ENCODE results near the gene GABBR2. TPM values are rescaled to one million over a fixed set of nuclear protein-coding genes. Genes with fewer than 3 reads are reported as not detected.

Gene GABBR2
- total RNA-seq, 1 donor from 2014 or later: not detected

DNA sequence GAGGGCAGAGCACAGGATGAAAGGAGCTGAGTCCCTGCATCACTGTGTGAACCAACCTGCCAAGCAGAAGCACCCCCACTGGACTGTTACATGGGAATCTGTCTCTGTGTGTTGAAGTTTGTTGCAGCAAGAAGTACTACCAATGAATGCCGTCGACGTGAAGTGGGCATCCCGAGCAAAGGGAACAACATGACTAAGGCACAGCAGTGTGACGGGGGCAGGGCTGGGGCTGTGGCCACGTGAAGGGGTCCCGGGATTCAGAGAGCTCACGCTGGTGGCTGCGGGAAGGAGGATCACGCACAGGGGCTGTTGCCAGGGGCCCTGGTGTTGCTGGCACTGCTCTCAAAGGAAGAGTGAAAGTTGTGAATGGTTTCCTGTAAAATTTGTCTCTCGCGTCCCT is 27.5 kb upstream of the GABBR2 start:
- Mint-ChIP-seq H3K27me3 (ENCODE audit: low read depth) (no peaks in the 10 kb centered on the region), H3K27ac (no peak overlapping the region)

DNA sequence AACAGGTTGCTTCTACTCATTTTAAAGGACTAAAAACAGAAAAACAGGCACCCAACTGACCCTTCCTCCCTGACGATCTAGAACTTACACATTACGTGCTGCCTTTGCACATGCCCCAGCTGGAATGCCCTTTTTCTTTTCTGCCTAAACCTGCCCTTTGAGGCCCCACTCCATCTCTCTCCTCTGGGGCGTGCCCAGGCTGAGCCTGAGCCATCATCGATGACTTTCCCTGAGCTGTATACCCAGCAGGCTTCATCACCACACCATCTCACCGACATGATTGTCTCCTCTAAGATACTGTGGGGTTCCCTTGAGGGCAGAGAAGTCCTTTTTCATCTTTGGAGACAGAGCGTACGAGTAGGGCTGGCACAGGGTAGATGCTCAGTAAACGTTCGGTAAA is 24.1 kb upstream of the GABBR2 start:
- H3K4me3 Mint-ChIP-seq (ENCODE audit: low read depth): no peak overlapping the region
- DNase-seq (ENCODE audit: low spot score): no peak
- no peaks in the 10 kb centered on the region for H3K36me3 Mint-ChIP-seq (ENCODE audit: low read depth)
- no peaks in the 10 kb centered on the region for H3K9me3 Mint-ChIP-seq
- H3K27me3 Mint-ChIP-seq (ENCODE audit: low read depth): no peaks in the 10 kb centered on the region
- intact Hi-C loops (cut with micrococcal nuclease): no loop called here
- H3K27ac Mint-ChIP-seq: no peak overlapping the region
- H3K4me1 Mint-ChIP-seq (ENCODE audit: low read depth): no peaks in the 10 kb centered on the region

More for the DNA sequence above, 27.5 kb upstream of the GABBR2 start:
- DNase-seq (ENCODE audit: low spot score): no peak
- Mint-ChIP-seq H3K9me3 (peaks cover 7% of the 10 kb centered on the region), H3K4me3 (ENCODE audit: low read depth) (no peak overlapping the region), H3K4me1 (ENCODE audit: low read depth) (no peaks in the 10 kb centered on the region), H3K36me3 (ENCODE audit: low read depth) (no peaks in the 10 kb centered on the region)
- intact Hi-C loops (cut with micrococcal nuclease): no loop called here

DNA sequence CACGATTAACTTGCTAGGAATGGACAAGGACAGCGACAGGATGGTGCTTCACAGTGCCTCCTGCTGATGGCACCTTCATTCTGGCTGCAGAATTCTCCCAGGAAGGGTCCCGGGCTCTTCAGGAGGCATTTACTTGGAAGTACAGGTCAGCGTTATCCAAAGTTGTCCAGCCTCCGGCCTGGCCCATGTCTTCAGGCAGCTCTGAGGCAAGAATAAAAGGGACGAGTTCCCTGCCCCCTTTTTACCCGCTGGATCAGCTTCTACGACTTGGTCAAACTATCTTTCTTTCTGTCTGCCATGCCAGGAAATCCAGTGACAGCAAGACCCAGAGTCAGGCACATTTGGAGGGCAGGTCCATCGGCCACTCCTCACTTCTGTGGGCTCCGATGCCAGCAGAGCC is 23.4 kb upstream of the GABBR2 start:
- Mint-ChIP-seq H3K4me1 (ENCODE audit: low read depth) (no peaks in the 10 kb centered on the region), H3K27me3 (ENCODE audit: low read depth) (no peaks in the 10 kb centered on the region), H3K36me3 (ENCODE audit: low read depth) (no peaks in the 10 kb centered on the region), H3K4me3 (ENCODE audit: low read depth) (no peak overlapping the region), H3K27ac (no peak overlapping the region), H3K9me3 (no peaks in the 10 kb centered on the region)
- intact Hi-C loops (cut with micrococcal nuclease): no loop called here
- no peak for DNase-seq (ENCODE audit: low spot score)

DNA sequence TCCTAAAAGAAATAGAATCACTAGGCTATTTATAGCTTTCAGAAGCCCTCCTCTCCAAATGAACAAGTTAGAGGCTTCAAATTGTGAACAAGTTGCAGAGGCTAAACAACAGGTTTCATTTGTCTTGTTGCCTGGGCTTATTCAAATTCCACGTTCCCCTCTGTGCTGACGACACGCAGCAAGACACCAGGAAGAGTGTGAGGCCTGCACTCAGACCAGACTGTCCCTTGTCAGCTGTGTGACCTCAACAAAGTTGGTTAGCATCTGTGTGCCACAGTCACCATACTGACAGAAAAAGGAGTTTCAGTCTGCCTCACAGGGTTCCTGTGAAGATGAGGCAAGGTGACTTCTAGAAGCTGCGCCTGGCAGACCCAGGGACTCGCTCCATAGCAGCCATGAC is 22.1 kb upstream of the GABBR2 start:
- Mint-ChIP-seq H3K4me3 (ENCODE audit: low read depth) (no peak overlapping the region), H3K9me3 (no peaks in the 10 kb centered on the region), H3K36me3 (ENCODE audit: low read depth) (no peaks in the 10 kb centered on the region), H3K27me3 (ENCODE audit: low read depth) (no peaks in the 10 kb centered on the region), H3K4me1 (ENCODE audit: low read depth) (no peaks in the 10 kb centered on the region), H3K27ac (no peak overlapping the region)
- DNase-seq (ENCODE audit: low spot score): no peak
- intact Hi-C loops (cut with micrococcal nuclease): no loop called here

DNA sequence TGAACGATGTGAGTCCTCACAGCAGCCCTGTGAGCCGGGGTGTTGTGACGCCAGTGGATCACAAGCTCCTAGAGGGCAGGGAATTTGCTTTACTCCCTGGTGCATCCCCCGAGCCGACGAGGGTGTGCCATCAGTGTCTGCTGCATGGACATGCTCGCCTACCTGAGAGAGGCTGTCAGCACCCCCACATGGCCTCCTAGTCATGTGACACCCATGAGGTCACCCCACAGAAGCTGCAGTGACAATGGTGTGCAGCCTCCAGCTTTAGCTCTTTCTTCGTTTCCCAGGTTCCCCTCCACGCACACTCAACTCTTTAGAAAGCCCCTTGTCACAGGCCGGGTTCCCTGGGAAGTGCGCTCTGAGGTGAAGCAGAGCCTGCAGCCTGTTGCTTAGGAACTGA is 19.8 kb upstream of the GABBR2 start:
- no peak overlapping the region for H3K4me3 Mint-ChIP-seq (ENCODE audit: low read depth)
- intact Hi-C loops (cut with micrococcal nuclease): no loop called here
- peaks cover 6% of the 10 kb centered on the region for H3K27me3 Mint-ChIP-seq (ENCODE audit: low read depth)
- H3K36me3 Mint-ChIP-seq (ENCODE audit: low read depth): no peaks in the 10 kb centered on the region
- no peaks in the 10 kb centered on the region for H3K9me3 Mint-ChIP-seq
- no peak for DNase-seq (ENCODE audit: low spot score)
- H3K4me1 Mint-ChIP-seq (ENCODE audit: low read depth): no peaks in the 10 kb centered on the region
- H3K27ac Mint-ChIP-seq: no peak overlapping the region

DNA sequence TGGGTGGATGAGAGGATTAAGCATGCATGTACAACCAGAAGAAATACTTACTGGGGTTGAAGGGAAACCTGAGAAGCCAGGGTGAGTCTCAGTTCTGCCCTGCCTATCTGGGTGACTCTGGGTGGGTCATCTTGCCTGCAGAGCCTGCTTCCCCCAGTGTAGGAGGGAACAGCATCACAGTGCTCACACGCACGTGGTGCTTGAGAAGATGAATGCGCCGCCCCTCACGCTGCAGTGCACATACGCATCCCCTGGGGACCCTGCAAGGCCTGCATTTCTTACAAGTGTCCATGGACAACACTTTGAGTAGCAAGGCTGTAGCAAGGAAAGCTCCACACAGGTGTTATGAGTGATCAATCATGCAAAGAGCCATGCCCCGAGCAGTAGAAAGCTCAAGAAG is 18.7 kb upstream of the GABBR2 start:
- no peak for DNase-seq (ENCODE audit: low spot score)
- Mint-ChIP-seq H3K27me3 (ENCODE audit: low read depth) (peaks cover 6% of the 10 kb centered on the region), H3K4me3 (ENCODE audit: low read depth) (no peak overlapping the region), H3K36me3 (ENCODE audit: low read depth) (no peaks in the 10 kb centered on the region), H3K27ac (no peak overlapping the region), H3K9me3 (no peaks in the 10 kb centered on the region), H3K4me1 (ENCODE audit: low read depth) (no peaks in the 10 kb centered on the region)
- intact Hi-C loops (cut with micrococcal nuclease): no loop called here

DNA sequence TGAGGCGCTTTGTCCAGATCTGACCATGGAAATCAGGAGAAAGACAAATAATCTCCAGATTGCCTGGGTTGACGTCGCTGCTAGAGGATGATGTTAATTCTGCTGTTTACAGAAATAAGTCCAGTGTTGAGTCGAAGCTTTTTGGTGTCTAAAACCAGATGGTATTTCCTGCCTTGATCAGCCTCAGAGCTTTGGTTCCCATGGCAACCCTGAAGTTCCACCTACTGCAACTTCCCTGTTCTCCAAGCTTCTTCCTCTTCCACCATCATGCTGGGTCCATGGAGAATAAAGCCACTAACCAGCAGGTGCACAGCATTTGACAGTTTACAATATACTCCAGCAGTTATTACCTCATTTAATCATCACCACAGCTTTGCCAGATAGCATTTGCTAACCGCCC is 18.0 kb upstream of the GABBR2 start:
- H3K27me3 Mint-ChIP-seq (ENCODE audit: low read depth): peaks cover 8% of the 10 kb centered on the region
- H3K4me1 Mint-ChIP-seq (ENCODE audit: low read depth): no peaks in the 10 kb centered on the region
- no peaks in the 10 kb centered on the region for H3K9me3 Mint-ChIP-seq

DNA sequence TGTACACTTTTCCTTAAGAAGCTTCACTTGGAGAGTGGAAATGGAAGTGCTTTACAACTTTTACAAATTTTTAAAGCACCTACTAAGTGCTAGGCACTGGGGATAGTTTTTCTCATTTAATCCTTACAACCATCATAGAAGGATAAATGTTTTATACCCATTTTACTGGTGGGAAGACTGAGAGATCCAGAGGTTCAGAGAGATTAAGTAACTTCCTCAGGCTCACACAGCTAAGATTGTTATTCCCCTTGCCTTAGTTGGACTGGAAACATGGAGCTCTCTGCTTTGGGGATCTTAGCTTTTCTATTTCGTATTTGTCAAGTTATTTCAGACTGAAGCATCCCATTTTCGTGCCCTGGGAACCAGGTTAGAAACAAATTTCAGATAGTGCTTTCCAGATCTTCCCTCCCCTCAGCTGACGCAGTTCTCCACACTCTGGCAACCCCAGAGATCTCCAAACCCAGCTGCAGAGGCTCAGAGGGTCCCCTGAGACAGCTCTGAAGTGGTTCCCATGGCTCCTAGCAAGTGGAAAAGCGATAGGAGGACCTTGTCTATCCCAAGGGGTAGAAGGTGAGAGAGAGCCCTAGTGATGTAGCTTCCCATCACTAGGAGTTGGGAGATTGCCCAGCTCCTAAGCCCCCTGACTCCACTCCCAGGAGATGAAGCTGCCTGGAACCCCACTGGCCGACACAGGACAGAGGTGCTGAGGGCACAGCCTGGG is 16.2 kb upstream of the GABBR2 start:
- intact Hi-C loops (cut with micrococcal nuclease): no loop called here
- Mint-ChIP-seq H3K27ac (no peak overlapping the region), H3K9me3 (no peaks in the 10 kb centered on the region), H3K36me3 (ENCODE audit: low read depth) (no peaks in the 10 kb centered on the region), H3K27me3 (ENCODE audit: low read depth) (peaks cover 12% of the 10 kb centered on the region), H3K4me1 (ENCODE audit: low read depth) (no peaks in the 10 kb centered on the region), H3K4me3 (ENCODE audit: low read depth) (no peak overlapping the region)
- no peak for DNase-seq (ENCODE audit: low spot score)

More for the DNA sequence above, 18.0 kb upstream of the GABBR2 start:
- no peak for DNase-seq (ENCODE audit: low spot score)
- Mint-ChIP-seq H3K27ac (no peak overlapping the region), H3K36me3 (ENCODE audit: low read depth) (no peaks in the 10 kb centered on the region), H3K4me3 (ENCODE audit: low read depth) (no peak overlapping the region)
- intact Hi-C loops (cut with micrococcal nuclease): no loop called here

DNA sequence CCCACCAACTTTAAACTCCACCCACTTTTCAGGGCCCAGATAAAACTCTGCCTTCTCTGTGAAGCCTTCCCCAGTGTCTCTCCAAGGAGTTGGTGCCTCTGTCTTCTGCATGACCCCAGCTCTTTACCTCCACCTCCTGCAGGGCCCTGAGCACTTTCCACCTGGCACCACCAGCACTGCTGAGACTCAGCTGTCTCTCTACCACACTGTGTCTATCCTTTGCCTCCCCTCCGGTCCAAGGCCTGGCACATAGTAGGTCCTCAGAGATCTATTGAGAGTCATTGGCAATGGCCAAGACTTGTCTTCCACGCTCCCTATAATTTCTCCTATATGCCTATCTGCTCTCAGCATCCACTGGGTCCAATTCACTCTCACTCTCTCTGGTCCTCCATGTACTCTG is 12.9 kb upstream of the GABBR2 start:
- DNase-seq (ENCODE audit: low spot score): no peak
- Mint-ChIP-seq H3K9me3 (no peaks in the 10 kb centered on the region), H3K27me3 (ENCODE audit: low read depth) (peaks cover 21% of the 10 kb centered on the region), H3K4me1 (ENCODE audit: low read depth) (no peaks in the 10 kb centered on the region), H3K36me3 (ENCODE audit: low read depth) (no peaks in the 10 kb centered on the region), H3K27ac (no peak overlapping the region), H3K4me3 (ENCODE audit: low read depth) (no peak overlapping the region)
- intact Hi-C loops (cut with micrococcal nuclease): no loop called here

DNA sequence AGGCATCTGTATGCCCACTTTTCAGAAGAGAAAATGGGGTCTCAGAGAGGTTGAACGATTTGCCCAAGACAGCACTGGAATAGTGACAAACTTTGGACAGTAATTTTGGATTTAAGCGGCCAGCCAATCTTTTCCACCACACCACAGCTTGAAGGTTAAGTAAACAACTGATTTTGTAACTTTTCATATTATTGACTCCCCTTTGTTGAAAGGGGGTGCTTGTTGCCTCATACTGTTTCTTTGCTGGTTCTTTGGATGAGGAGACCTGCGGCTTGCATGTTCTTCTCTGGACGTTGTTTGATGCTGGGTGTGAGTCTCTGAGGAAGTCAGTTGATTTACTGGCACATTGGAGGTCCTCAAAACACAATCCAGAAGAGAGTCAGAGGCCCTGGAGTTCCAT is 11.7 kb upstream of the GABBR2 start:
- no peak for DNase-seq (ENCODE audit: low spot score)
- Mint-ChIP-seq H3K4me1 (ENCODE audit: low read depth) (no peaks in the 10 kb centered on the region), H3K9me3 (no peaks in the 10 kb centered on the region), H3K36me3 (ENCODE audit: low read depth) (no peaks in the 10 kb centered on the region), H3K27ac (no peak overlapping the region), H3K4me3 (ENCODE audit: low read depth) (no peak overlapping the region), H3K27me3 (ENCODE audit: low read depth) (peaks cover 24% of the 10 kb centered on the region)
- intact Hi-C loops (cut with micrococcal nuclease): no loop called here

DNA sequence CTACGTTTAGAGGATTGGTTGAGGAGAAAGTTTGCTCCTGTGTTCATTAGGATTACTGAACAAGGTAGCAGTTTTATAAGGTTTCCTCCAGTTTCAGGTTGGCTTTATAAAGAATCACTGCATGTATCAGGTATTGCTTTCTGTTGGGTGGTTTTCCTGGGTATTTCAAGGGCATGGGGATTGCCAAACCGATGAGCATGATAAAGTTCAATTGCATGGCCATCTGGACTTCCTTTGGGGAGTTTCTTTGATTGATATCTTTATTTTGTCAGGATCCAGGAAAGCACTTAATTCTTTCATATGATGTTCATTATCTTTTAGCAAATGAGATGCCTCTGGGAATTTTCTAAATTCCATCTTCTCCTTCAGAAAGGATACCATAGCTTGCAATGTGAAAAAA is 10.3 kb upstream of the GABBR2 start:
- no peaks in the 10 kb centered on the region for H3K9me3 Mint-ChIP-seq
- H3K4me1 Mint-ChIP-seq (ENCODE audit: low read depth): no peaks in the 10 kb centered on the region
- no peak overlapping the region for H3K27ac Mint-ChIP-seq
- no peak for DNase-seq (ENCODE audit: low spot score)
- intact Hi-C loops (cut with micrococcal nuclease): no loop called here
- peaks cover 21% of the 10 kb centered on the region for H3K27me3 Mint-ChIP-seq (ENCODE audit: low read depth)
- no peaks in the 10 kb centered on the region for H3K36me3 Mint-ChIP-seq (ENCODE audit: low read depth)
- H3K4me3 Mint-ChIP-seq (ENCODE audit: low read depth): no peak overlapping the region

DNA sequence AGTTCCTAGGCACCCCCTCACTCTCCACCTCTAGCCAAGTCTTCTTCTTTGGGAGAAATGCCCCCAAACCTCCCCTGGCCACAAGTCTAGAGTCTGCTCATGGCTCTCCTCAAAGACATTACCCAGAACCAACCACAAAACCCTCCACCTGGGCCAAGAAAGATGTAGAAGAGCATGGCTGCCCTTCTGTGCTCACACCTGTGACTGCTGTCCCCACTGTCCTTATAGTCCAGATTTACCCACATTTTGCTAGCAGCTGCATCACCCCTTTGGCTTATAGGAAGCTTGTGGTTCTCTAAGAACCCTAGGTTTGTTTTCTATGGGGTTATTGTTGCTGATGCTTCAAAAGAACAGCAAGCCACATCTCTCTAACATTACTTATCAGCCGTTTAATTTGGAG is 6.1 kb upstream of the GABBR2 start:
- no peaks in the 10 kb centered on the region for H3K4me1 Mint-ChIP-seq (ENCODE audit: low read depth)
- no peak for DNase-seq (ENCODE audit: low spot score)
- no peaks in the 10 kb centered on the region for H3K36me3 Mint-ChIP-seq (ENCODE audit: low read depth)
- no peak overlapping the region for H3K4me3 Mint-ChIP-seq (ENCODE audit: low read depth)
- peaks cover 34% of the 10 kb centered on the region for H3K27me3 Mint-ChIP-seq (ENCODE audit: low read depth)
- no peaks in the 10 kb centered on the region for H3K9me3 Mint-ChIP-seq
- intact Hi-C loops (cut with micrococcal nuclease): no loop called here
- H3K27ac Mint-ChIP-seq: no peak overlapping the region

DNA sequence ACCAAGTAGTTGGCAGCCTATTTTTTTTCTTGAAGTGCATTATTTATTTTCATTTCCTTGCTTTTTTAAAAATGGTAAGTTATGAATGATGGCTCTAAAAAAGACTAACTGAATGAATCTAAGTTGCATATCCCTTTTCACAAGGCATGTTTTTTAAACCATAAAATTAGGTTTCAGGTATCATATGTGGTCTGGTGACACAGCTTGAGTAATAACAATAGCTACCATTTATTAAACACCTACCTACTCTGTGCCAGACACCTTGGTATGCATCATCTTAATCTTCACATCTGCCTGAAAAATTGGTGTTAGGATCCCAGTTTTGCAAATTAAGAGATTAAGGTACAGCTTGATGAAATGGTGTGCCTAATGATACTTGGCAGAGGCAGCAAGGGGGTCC is 4.3 kb upstream of the GABBR2 start:
- intact Hi-C loops (cut with micrococcal nuclease): no loop called here
- Mint-ChIP-seq H3K36me3 (ENCODE audit: low read depth) (no peaks in the 10 kb centered on the region), H3K4me1 (ENCODE audit: low read depth) (no peaks in the 10 kb centered on the region), H3K27ac (no peak overlapping the region), H3K27me3 (ENCODE audit: low read depth) (peaks cover 40% of the 10 kb centered on the region), H3K9me3 (no peaks in the 10 kb centered on the region), H3K4me3 (ENCODE audit: low read depth) (no peak overlapping the region)
- no peak for DNase-seq (ENCODE audit: low spot score)

All from activated T-helper 2 cell treated with anti-CD3 and anti-CD28 coated beads, Interferon-gamma antibody, Interleukin-2, Interleukin-4, amounts not matched to agents 10 μg/mL and 5 μg/mL and 100 μg/mL, durations not matched to agents 14 hours and 24 hours and 36 hours (primary cell).